Calu3 (cell line): Measurements from ENCODE around the gene SLC22A8. TPM values are rescaled to one million over a fixed set of nuclear protein-coding genes. Genes with fewer than 3 reads are reported as not detected.

Experiments
- BruUV-seq: library from RNA; stranded (reverse); fragments of 400-500 nt; replicated peaks from 2 replicates; lab custom pipeline; 2021; lab: Mats Ljungman, UMichigan
- CTCF ChIA-PET: fragments of 300-600 bp; sonication (Branson Sonifier 250); formaldehyde crosslinking; loops from one replicate; lab custom pipeline; 2022; ENCODE audit warnings: antibody characterized with exemption; lab: Charles Lee
- DNase-seq: peaks from one replicate; pipeline ENCODE4 v3.0.0; 2022
- H3K27ac Mint-ChIP-seq: one replicate; pipeline ENCODE4 v1.8.0; 2022; ENCODE audit warnings: mixed read lengths; ENCODE audit not compliant: unreplicated experiment
- H3K27me3 Mint-ChIP-seq: one replicate; pipeline ENCODE4 v1.8.0; 2022; ENCODE audit warnings: mixed read lengths; ENCODE audit not compliant: unreplicated experiment
- H3K36me3 Mint-ChIP-seq: one replicate; pipeline ENCODE4 v1.8.0; 2022; ENCODE audit warnings: mild to moderate bottlenecking, moderate library complexity, mixed read lengths; ENCODE audit not compliant: insufficient read depth, unreplicated experiment
- H3K4me1 Mint-ChIP-seq: one replicate; pipeline ENCODE4 v1.8.0; 2022; ENCODE audit warnings: mild to moderate bottlenecking, low read depth, mixed read lengths; ENCODE audit not compliant: unreplicated experiment
- H3K4me3 Mint-ChIP-seq: one replicate; pipeline ENCODE4 v1.8.0; 2022; ENCODE audit warnings: mild to moderate bottlenecking, low read depth, moderate library complexity, mixed read lengths; ENCODE audit not compliant: unreplicated experiment
- H3K9me3 Mint-ChIP-seq: one replicate; pipeline ENCODE4 v1.8.0; 2022; ENCODE audit warnings: low read depth, mixed read lengths; ENCODE audit not compliant: unreplicated experiment
- CTCF ChIP-seq: fragments of 200-600 bp; IDR thresholded peaks from one replicate; pipeline ENCODE4 v1.8.0; 2022; ENCODE audit warnings: antibody characterized with exemption; ENCODE audit not compliant: unreplicated experiment
- intact Hi-C: fragments of 100-400 bp; cut with micrococcal nuclease; formaldehyde crosslinking; loops from one replicate; pipeline ENCODE4 v1.10.0; 2022; ENCODE audit not compliant: unreplicated experiment
- total RNA-seq: library from RNA; stranded (reverse); gene quantifications from 2 replicates; pipeline ENCODE4 v1.2.3, GENCODE V29; 2022

Gene SLC22A8
- total RNA-seq, 1 experiment from 2014 or later = not detected

GRCh38 chr11:62999649-63000048 is 16.0 kb downstream of the SLC22A8 start:
- Mint-ChIP-seq H3K36me3 (no peaks in the 10 kb centered on the region), H3K4me3 (no peak overlapping the region), H3K4me1 (no peaks in the 10 kb centered on the region), H3K27ac (no peak overlapping the region), H3K9me3 (no peaks in the 10 kb centered on the region), H3K27me3 (peaks cover 65% of the 10 kb centered on the region)
- CTCF ChIA-PET = interaction anchor here (0.6 to 1.9 kb wide), 3 partner anchors 25 to 240 kb away, joined by 4 to 7 read pairs (median 5); no protein-coding TSS in a partner anchor
- intact Hi-C loops = no loop called here
- no TSS peak for BruUV-seq
- TF ChIP-seq CTCF = no peak
- peak; percentile 42 for DNase-seq

GRCh38 chr11:62999156-62999555 is 16.5 kb downstream of the SLC22A8 start:
- H3K36me3 Mint-ChIP-seq = no peaks in the 10 kb centered on the region
- H3K4me1 Mint-ChIP-seq = no peaks in the 10 kb centered on the region
- CTCF ChIA-PET = interaction anchor here (1.9 kb wide), 1 partner anchor 24 kb away, joined by 7 read pairs; no protein-coding TSS in a partner anchor
- intact Hi-C loops = no loop called here
- peaks cover 65% of the 10 kb centered on the region for H3K27me3 Mint-ChIP-seq
- H3K27ac Mint-ChIP-seq = no peak overlapping the region
- H3K9me3 Mint-ChIP-seq = no peaks in the 10 kb centered on the region
- DNase-seq = no peak
- no peak for TF ChIP-seq CTCF
- H3K4me3 Mint-ChIP-seq = no peak overlapping the region
- no TSS peak for BruUV-seq

- no TSS peak for BruUV-seq
- Mint-ChIP-seq H3K4me1 (no peaks in the 10 kb centered on the region), H3K36me3 (no peaks in the 10 kb centered on the region), H3K27ac (no peak overlapping the region), H3K4me3 (no peak overlapping the region), H3K27me3 (peaks cover 70% of the 10 kb centered on the region), H3K9me3 (no peaks in the 10 kb centered on the region)
- DNase-seq = no peak
- TF ChIP-seq CTCF = no peak
- intact Hi-C loops = no loop called here
- CTCF ChIA-PET = interaction anchor here (0.7 kb wide), 1 partner anchor 32 kb away, joined by 3 read pairs; no protein-coding TSS in a partner anchor
Observed at GRCh38 chr11:62996271-62996670, 19.4 kb downstream of the SLC22A8 start.

GRCh38 chr11:62994775-62995174 is 20.9 kb downstream of the SLC22A8 start:
- Mint-ChIP-seq H3K9me3 (no peaks in the 10 kb centered on the region), H3K36me3 (no peaks in the 10 kb centered on the region), H3K4me1 (no peaks in the 10 kb centered on the region), H3K27ac (no peak overlapping the region), H3K27me3 (peaks cover 76% of the 10 kb centered on the region), H3K4me3 (no peak overlapping the region)
- intact Hi-C loops = no loop called here
- CTCF ChIA-PET = no interaction called here
- no TSS peak for BruUV-seq
- TF ChIP-seq CTCF = no peak
- DNase-seq = no peak
